ENCODE data around the gene GAB1.

GAB1 gene

GRCh38 chr4:143512978-143513313, 176.3 kb downstream of the GAB1 start:
- DNase-seq: no peak

- DNase-seq: peak; percentile 99
Measured at GRCh38 chr4:143513314-143514168, 176.9 kb downstream of the GAB1 start, which contains the start of gene SMARCA5. SMARCA5 (plus strand) TSS chr4:143513702; CDS start chr4:143513925, 223 bp downstream.

- DNase-seq: peak; percentile 57
Measured at GRCh38 chr4:143514169-143514495, 177.5 kb downstream of the GAB1 start.

- peak; percentile 48 for DNase-seq
Measured at GRCh38 chr4:143514497-143514896, 177.8 kb downstream of the GAB1 start.

DNA sequence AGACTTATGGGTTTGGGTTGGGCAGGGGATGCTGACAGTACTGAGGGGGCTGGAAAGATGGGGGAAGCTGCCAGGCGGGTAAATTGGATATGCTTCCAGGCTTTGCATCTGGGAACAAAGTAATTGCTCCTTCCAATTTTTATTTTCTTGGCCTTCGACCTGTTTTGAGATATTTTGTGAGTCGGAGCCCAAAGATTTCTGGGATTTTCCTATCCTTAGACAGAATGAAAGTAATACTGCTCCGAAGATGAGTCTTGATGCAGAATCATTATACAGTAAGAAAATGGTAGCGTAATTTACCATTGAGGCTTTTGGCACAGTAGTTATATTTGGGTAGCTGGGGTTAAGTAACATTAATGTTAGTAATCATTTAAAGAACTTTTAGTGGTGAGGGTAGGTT, 178.2 kb downstream of the GAB1 start:
- DNase-seq: no peak

DNA sequence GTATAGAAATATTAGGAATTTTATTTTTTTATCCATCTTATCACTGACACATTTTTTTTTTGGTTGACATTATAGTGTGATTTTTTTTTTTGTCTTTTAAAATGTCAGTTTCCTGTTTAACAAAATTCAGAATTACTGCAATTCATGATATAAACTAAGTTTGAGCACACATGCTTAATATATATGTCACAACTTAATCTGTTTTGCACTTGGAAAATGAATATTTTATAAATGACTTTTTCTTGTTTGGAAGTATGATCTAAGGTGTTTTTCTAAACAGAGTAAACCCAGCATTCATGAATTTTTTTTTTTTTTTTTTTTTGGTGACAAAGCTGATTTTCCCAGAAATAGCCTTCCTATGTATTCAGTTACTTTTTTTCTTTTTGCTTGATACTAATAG, 179.2 kb downstream of the GAB1 start:
- no peak for DNase-seq

DNA sequence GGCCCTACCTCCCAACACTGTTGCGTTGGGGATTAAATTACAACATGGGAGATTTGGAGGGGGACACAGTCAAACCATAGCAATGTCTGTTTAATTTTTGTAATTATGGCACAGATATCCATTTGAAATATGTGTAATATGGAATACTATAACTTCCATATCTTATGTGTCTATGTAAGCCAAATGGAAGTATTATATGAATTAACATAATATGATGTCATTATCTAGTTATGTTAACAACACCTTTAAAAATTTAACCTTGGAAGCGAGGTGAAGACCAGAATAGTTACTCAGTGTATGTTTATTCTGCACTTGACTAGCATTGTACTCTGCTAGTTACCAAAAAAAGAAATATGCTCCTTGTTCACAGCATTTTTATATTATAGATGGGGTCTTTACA, 181.1 kb downstream of the GAB1 start:
- DNase-seq: no peak
